Measurements from ENCODE around the gene LILRA5.
"Not testable (repeated sequence)": the region's sequence is repeated elsewhere in the genome, so short reads cannot be mapped to it uniquely, and the experiment has no call there.

The LILRA5 gene

GRCh38 chr19:54312436-54313377, at the start of gene LILRA5:
Gene LILRA5 (minus strand): TSS chr19:54313166. CDS start chr19:54313019, 147 bp downstream.
- no peak for DNase-seq (ENCODE audit: low spot score)

DNA sequence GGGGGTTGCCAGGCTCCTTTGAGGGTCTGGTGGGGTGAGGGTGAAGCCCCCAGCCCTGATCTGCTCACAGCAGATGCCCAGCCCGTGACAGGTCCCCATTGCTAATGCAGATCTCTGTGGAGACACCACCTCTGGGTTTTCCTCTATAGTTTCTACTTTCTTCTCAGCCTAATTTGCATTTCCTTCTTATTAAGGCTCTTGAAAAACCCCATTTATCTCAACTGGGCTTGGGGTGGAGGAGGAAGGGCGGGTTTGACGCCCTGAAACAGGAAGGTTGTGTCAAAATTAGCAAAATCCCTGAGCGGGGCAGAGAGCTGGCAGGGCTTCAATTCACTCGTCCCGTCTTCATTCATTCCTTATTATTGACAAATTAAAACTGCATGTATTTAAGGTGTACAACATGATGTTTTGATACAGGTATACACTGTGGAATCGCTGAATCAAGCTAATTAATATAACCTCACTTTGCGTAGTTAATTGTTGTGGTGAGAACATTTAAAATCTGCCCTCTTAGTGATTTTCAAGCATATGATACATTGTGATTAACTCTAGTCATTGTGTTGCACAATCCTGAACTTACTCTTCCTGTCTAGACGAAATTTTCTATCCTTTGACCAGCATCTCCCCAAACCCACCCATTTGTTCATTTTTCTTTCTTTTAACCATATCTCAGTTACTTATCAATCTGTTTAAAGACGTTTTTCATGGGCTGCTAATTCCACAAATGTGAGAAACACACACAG, 48.9 kb upstream of the LILRA5 start:
- not testable (repeated sequence) for DNase-seq (ENCODE audit: low spot score)

GRCh38 chr19:54359149-54359820, 46.3 kb upstream of the LILRA5 start:
- DNase-seq (ENCODE audit: low spot score): not testable (repeated sequence)

- no peak for DNase-seq (ENCODE audit: low spot score)
These were observed 44.4 kb upstream of the LILRA5 start for GRCh38 chr19:54357381-54357780.

GRCh38 chr19:54356444-54357056, 43.6 kb upstream of the LILRA5 start:
- DNase-seq (ENCODE audit: low spot score): no peak

GRCh38 chr19:54355675-54356074, 42.7 kb upstream of the LILRA5 start:
- no peak for DNase-seq (ENCODE audit: low spot score)

- DNase-seq (ENCODE audit: low spot score): no peak
These were observed 41.8 kb upstream of the LILRA5 start for GRCh38 chr19:54354761-54355160.

GRCh38 chr19:54352546-54352945, 39.6 kb upstream of the LILRA5 start:
- DNase-seq (ENCODE audit: low spot score): no peak

- DNase-seq (ENCODE audit: low spot score): no peak
These were observed 39.1 kb upstream of the LILRA5 start for GRCh38 chr19:54352041-54352440.

GRCh38 chr19:54351474-54351873, 38.5 kb upstream of the LILRA5 start:
- no peak for DNase-seq (ENCODE audit: low spot score)

DNA sequence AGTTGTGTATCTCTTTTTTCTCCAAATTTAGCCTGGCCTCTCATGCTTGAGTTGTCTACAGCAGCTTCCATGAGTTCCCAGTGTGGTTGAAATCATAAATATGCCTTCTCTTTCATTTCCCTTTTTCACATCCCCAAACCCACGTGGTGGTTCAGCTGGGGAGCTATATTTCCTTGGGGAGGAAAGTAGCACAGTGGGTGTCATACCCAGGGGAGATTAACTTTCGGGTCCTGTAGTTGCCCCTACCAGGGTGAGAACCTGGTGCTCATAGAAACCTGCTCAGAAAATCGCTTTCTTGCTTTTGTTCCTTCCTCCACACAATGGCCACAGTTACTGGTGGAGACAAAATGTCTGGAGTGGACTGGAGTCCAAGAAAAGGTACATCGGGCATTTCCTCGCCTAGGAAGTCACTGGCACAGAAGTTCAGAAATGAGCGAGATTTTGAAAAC, 33.0 kb upstream of the LILRA5 start:
- no peak for DNase-seq (ENCODE audit: low spot score)

DNA sequence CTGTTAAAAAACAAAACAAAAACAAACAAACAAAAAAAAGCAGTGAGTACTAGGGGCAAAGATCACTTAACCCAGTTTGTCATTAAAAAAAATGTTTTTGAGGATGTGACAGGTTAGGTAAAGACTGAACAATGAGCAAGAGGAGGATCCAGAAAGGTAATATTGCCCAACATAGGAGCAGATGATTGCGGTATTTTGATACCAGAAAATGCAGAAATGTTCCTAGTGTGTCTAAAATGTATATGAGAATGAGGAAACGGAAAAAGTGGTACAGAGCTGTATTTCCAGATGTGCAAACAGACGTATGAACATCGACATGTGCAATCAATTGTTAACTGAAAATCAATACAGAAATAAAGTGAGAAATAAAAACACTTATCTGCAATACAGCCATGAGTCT, 30.9 kb upstream of the LILRA5 start:
- no peak for DNase-seq (ENCODE audit: low spot score)

- no peak for DNase-seq (ENCODE audit: low spot score)
These were observed 28.3 kb upstream of the LILRA5 start for GRCh38 chr19:54341295-54341694.

DNA sequence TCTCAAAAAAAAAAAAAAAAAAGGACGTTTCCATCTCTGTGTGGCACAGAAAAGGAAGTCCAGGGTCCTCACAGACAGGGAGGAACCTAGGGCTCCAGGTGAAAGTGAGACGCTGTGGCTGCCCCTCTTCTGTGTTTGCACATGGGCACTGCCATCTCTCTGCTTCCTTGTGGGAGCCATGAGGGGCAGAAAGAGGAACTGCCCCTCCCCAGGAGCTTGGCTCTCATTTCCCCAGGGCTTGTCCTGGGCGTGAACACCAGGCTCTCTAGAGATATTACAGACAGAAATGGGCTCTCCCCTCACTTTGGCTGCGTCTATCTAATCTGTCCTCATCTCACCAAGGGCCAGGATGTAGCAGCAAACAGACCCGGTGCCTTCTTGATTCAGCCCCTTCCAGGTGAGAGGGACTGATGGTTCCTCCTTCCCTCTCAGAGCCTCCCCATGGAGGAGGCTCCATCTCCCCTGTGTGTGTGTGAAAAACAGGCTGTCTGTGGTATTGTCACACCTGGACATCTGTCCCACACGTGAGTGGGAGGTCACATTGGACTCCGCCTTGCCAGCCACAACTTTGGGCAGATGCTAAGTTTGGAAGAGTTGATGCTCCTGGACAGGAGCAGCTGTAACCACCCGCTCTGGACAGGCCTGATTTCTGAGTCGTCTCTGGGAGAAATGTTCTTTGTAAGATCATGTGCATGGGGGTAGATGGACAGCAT, 26.8 kb upstream of the LILRA5 start:
- no peak for DNase-seq (ENCODE audit: low spot score)

DNA sequence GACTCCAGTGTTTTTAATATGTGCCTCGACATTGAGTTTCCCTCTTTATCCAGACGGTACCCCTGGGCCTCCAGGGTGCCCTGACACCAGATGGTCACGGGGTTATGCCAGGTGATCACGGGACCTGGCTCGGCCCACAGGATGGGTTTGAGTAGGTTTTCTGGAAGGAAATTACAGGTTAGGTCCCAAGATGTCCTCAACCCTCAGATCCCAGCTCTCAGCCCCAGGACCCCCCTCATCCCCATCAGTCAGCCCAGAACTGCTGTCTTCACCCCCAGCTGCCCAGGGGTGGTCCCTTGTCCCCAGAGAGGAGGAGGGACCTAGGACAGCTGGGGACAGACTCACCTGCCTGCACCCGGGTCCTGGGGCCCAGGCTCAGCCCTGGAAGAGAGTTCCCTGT, 25.6 kb upstream of the LILRA5 start:
- DNase-seq (ENCODE audit: low spot score): no peak

GRCh38 chr19:54337858-54338230, 24.9 kb upstream of the LILRA5 start:
- DNase-seq (ENCODE audit: low spot score): no peak

DNA sequence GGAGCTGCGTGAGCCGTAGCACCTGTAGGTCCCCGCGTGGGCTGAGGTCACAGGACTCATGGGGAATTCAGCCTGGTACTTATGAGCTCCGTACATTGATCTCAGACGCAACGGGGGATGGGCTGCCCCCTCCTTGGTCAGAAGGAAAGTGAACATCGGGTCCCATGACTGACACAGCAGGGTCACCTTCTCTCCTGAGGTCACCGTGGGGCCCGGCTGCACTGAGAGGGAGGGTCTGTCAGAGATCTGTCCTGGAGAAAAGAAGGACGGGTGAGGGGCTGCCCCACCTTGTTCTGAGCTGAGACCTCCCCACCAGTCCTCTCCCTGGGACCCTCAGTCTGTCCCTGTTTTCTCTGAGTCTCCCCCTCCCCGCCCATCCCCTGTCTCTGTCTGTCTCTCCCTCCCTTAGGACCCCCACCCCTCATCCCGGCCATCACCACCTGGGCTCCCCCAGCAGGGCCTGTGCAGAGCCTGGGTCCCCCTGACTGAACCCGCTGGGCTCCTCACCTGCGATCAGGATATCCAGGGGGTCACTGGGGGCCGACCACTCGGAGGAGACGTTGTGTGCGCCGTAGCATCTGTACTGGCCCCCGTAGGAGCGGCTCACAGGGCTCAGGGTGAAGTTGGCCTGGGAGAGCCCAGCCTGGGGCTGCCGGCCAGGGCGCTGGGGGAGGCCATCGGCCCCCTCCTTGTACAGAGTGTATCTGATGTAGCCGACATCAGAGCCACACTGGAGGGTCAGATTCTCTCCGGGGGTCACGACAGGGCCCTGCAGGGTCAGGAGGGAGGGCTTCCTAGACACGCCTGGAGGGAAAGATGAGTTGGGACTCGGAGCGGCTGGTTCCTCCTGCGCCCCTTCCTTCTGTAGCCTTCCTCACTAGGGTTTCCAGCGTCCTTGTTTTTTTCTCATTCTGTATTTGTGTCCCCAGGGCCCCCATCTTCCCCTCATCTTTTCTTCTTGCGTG, 24.2 kb upstream of the LILRA5 start:
- no peak for DNase-seq (ENCODE audit: low spot score)

- DNase-seq (ENCODE audit: low spot score): no peak
These were observed 23.3 kb upstream of the LILRA5 start for GRCh38 chr19:54335979-54336892.

DNA sequence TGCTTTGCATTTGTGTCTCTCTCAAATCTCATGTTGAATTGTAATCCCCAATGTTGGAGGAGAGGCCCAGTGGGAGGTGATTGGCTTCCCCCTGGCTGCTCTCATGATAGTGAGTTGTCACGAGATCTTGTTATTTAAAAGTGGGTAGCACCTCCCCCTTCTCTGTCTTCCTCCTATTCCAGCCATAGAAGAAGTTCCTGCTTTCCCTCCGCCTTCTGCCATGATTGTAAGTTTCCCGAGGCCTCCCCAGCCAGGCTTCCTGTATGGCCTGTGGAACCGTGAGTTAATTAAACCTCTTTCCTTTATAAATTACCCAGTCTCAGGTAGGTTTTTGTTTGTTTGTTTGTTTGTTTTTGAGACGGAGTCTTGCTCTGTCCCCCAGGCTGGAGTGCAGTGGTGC, 22.2 kb upstream of the LILRA5 start:
- DNase-seq (ENCODE audit: low spot score): no peak
